Activated CD4-positive, CD25-positive, alpha-beta regulatory T cell treated with anti-CD3 and anti-CD28 coated beads, Interleukin-2, amount 50 U/mL, for 16 hours (primary cell): Measurements from ENCODE around the gene ATP5F1D.

Experiments used
- DNase-seq: peaks from one replicate; pipeline ENCODE4 v3.0.0-alpha.2; 2020; ENCODE audit warnings: low read depth, low spot score

Gene ATP5F1D

GRCh38 chr19:1281569-1282287 lies 40.2 kb downstream of the ATP5F1D start:
- DNase-seq: no peak

- no peak for DNase-seq
Measured at GRCh38 chr19:1282588-1283206, 41.1 kb downstream of the ATP5F1D start.

- DNase-seq: no peak
Measured at GRCh38 chr19:1283207-1283916, 41.8 kb downstream of the ATP5F1D start.

- no peak for DNase-seq
Measured at GRCh38 chr19:1283917-1284292, 42.4 kb downstream of the ATP5F1D start.

DNA sequence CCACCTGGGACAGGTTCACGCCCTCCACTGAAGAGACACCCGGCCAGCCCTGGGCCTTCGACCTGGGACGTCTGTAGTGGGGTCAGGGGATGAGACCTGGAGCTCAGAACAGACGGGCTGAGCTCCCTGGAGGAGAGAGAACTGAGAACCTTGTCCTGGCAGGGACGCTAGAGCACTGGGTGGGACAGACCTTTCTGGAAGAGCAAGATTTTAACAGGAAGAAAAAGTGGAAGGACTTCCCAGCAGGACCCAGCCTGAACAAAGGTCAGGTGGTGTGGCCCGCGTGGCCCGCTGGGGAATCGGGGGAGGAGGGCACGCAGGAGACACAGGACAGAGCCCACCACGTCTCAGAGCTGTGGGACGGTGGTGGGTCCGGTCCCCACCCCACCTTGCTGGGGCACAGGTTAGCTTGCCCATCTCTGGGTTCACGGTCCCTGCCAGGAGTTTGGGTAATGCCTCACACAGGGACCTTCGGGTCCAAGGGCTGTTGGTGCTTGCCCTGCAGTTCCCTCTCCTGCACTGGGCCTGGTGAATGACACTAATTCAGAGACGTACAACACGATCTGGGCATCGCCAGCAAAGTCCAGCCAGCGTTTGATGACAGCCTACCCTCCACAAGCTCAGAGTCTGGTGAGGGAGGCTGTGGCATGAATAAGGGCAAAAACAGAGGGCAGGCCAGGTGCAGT lies 42.9 kb downstream of the ATP5F1D start:
- DNase-seq: no peak

GRCh38 chr19:1284979-1285736 lies 43.6 kb downstream of the ATP5F1D start:
- DNase-seq: no peak

GRCh38 chr19:1285737-1286360 lies 44.3 kb downstream of the ATP5F1D start, which contains the start of gene EFNA2:
Gene EFNA2 (plus strand): TSS chr19:1285873. CDS start chr19:1286169, 296 bp downstream.
- no peak for DNase-seq

DNA sequence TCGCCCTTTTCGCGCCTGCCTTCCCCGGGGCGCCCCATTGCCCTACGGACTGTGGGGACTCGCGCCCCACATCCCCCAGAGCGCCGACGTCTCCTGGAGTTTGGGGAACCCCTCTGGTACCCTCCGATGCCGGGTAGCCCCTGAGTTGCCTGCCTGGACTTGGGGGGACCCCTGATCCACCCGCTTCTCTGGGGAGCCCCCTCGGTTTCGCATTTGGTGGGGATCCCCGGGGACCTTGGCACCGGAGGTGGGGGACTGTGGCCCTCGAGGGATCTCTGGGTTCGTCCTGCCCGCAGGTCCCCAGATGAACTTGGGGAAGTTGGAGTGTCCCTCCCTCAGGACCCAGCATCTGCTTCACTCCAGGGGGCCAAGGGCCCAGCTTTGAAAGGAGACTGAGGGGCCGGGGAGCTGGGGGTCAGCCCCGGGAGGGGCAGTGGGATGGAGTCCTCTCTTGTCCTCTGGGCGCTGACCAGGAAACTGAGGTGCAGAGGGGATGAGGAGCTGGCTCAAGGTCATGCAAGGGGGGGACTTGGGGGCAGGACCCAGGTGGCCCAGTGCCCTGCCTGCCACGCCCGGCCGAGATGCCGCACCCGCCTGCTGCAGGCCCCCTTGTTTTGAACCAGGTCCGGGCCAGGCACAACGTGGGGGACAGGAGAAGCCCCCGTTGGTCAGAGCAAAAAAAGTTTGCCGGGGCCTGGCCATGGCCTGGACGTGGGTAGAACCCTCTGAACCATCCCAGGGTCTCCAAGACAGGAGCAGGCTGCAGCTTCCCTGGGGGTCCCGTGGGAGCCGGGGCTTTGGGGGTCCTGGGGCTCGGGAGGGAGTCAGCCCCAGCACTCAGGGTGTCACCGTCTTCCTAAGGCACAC lies 45.2 kb downstream of the ATP5F1D start:
- DNase-seq: no peak

DNA sequence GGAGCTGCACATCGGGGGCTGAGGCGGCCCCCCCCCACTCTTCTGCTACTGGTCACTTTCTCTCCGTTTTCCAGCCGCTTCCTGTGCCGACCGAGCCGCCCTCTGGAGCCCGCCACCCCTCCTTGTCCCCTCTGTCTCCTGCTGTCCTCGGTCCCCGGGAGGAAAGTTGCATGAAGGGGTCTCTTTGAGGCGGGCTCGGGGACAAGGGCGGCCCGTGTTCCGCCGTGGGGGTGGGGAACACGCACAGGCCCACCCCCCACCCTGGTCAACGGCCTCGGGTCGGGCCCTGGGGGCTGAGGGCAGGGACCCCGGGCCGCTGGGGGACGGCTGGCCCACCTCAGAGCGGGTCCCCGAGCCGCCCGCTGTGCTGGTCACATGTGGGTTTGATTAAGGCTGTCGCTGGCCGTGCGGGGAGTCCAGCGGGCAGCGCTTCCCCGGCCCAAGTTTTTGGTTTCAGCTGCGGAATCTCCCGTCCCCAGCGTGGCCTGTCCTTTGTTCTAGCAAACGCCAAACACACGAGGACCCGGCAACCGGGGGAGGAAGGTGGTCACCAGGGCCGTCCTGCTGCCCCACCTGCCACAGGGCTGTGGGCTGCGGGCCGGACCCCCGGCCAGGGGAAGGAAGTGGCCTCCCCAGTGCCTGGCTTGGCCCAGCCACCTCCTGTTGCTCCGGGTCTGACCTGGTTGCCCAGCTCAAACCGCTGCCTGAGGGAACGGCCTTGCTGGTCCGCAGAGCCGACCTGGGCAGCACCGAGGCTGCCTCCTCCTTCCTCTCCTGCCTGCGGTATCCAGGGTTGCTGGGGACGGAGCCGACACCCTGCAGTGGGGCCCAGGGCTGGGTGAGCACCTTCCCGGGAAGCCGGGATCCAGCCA lies 46.0 kb downstream of the ATP5F1D start:
- DNase-seq: no peak

DNA sequence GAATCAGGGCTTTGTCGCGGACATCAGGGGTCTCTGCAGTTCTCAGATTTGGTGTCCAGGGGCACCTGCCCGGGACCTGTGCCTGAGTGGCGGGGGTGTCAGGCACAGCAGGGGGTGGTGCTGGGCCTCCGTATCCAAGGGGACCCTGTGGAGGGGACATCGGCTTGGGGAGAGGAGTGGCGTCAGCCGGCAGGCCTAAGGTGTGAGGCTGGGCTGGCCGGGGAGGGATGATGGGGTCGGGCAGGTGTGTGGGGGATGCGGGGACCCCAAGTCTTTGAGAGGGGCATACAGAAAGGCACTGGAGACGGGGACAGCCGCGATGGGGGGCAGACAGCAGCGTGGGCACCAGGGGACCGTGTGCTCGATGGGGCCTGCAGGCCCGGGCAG lies 46.7 kb downstream of the ATP5F1D start:
- DNase-seq: no peak

- DNase-seq: no peak
Measured at GRCh38 chr19:1288833-1289685, 47.5 kb downstream of the ATP5F1D start.

GRCh38 chr19:1289686-1290025 lies 48.1 kb downstream of the ATP5F1D start:
- DNase-seq: no peak

DNA sequence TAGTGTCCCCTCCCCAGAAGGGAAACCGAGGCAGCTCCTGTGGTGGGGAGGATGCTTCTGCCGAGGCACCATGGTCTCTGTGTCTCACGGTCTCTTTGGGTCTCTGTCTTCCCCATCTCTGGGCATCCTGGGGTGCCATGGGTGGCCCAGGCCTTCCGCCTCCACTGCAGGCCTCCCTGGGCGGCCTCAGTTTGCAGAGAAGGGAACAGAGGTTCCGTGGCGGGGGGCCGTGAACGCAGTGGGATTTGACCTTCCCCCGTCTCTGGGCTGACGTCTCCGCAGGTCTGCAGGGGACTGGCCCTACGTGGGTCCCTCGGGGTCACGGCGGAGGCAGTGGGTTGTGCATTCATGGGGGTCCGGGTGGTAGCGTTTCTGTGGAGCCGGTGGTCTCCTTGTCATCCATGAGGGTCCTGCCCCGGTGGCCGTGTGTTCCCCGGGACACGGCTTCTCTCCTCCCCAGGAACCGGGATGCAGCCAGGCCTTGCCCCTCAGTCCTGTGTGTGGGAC lies 48.7 kb downstream of the ATP5F1D start:
- DNase-seq: no peak

GRCh38 chr19:1290703-1291651 lies 49.4 kb downstream of the ATP5F1D start:
- DNase-seq: no peak

DNA sequence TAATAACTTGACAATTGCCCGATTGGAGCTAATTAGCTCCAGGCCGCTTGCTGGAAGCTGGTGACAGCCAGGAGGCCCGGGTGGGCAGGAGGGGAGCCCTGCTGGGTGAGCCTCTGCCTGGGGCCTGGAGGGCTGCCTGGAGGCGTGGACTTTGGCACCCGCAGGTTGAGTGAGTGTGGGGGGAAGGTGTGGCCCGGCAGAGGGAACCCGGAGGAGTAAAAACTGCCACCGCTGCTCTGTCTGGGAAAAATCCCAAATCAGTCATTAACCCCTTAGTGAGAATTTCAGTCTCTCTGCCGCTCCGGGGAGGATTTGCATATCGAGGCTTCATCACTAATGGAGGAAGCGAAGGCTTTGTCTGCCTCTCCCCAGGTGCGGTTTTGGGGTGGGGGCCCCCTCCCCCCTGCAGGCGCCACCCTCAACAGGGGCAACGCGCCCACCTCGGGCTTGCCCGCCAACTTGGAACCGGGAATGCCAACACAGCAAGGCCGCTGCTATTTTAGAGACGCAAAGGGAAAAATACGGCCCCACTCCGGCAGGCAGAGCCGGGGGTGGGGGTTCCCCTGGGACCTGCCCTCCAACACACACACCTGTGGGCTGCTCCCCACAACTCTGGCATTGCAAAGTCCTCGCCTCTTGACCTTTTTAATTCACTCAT lies 50.3 kb downstream of the ATP5F1D start:
- DNase-seq: no peak

DNA sequence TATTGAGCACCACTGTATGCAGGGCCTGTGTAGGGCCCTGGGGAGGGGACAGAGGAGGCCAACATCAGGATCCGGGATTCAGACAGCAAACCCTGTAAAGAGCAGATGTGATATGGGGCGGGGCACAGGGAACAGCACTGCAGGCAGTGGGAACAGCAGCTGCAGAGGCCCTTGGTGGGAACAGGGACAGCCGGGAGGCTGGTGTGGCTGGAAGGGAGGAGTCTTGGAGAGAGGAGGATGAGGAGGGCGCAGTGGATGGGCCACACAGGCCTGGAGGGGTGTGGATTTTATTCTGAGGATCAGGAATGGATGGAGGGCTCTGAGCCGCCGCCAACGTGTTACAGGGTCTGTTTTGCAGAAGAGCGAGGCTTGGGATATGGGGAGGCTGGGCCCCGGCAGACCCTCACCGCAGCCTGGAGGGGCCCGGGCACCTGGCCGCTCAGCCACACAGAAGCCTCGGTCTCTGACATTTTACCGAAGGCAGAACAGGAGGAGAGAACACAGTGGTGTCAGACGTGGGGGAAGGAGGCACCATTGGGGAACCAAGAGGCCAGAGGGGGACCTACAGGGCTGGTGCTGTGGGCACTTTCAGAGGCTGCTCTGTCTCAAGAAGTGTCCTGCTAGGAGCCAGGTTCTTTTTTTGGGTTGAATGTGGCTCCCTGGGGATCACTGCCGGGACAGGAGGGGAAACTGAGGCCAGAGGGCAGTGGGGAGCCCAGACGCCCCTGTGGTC lies 51.0 kb downstream of the ATP5F1D start:
- no peak for DNase-seq
